Gastrocnemius medialis (tissue), 4 donors: Measurements from ENCODE around the gene OMA1. TPM values are rescaled to one million over a fixed set of nuclear protein-coding genes. Genes with fewer than 3 reads are reported as not detected.
"Not testable (repeated sequence)": the region's sequence is repeated elsewhere in the genome, so short reads cannot be mapped to it uniquely, and the experiment has no call there.

Experiments used
- ATAC-seq, 2 donors: fragments of 150-250 bp; one replicate each; pipeline ENCODE4 v1.9.1; 2016
- DNase-seq, 2 donors: peaks; one replicate each; pipeline ENCODE4 v3.0.0-alpha.2; 2019
- H3K27ac ChIP-seq, 4 donors: fragments of 200-600 bp; sonication (generic); 1 replicate in 1 of 4; 2 replicates in 3 of 4; pipeline ENCODE4 v1.5.1; 2016 to 2018; ENCODE audit warnings: mild to moderate bottlenecking in 2 of 4, moderate library complexity in 1 of 4
- H3K27me3 ChIP-seq, 3 donors: fragments of 200-600 bp; sonication (generic) in 2 of 3; 1 replicate in 1 of 3; 2 replicates in 2 of 3; pipeline versions ENCODE4 v1.5.1 to v1.6.0; 2016 to 2019; ENCODE audit warnings: mild to moderate bottlenecking in 1 of 3, moderate library complexity in 1 of 3
- H3K36me3 ChIP-seq, 2 donors: fragments of 200-600 bp; sonication (generic) in 1 of 2; one replicate each; pipeline ENCODE4 v1.5.1; 2017 to 2018
- H3K4me1 ChIP-seq, 2 donors: fragments of 200-600 bp; sonication (generic) in 1 of 2; one replicate each; pipeline ENCODE4 v1.5.1; 2016 to 2017; ENCODE audit warnings: mild to moderate bottlenecking in 2 of 2
- H3K4me3 ChIP-seq, 4 donors: fragments of 200-600 bp; sonication (generic) in 3 of 4; 1 replicate in 1 of 4; 2 replicates in 3 of 4; pipeline ENCODE4 v1.5.1; 2016 to 2019; ENCODE audit warnings: mild to moderate bottlenecking in 2 of 4
- H3K9me3 ChIP-seq, 3 donors: fragments of 200-600 bp; sonication (generic) in 2 of 3; 1 replicate in 1 of 3; 2 replicates in 2 of 3; pipeline ENCODE4 v1.5.1; 2016 to 2019
- CTCF ChIP-seq, 5 experiments: fragments of 450-650 bp in 3 of 5; fragments of 200-600 bp in 2 of 5; sonication (generic) in 2 of 5; IDR thresholded peaks in 4 of 5; conservative IDR thresholded peaks in 1 of 5; 1 replicate in 4 of 5; 2 replicates in 1 of 5; pipeline ENCODE4 v1.5.1; 2016 to 2019; ENCODE audit warnings: antibody characterized with exemption in 5 of 5, mild to moderate bottlenecking in 3 of 5, moderate library complexity in 3 of 5
- POLR2A ChIP-seq, 2 donors: fragments of 450-650 bp; IDR thresholded peaks; one replicate each; pipeline ENCODE4 v1.6.1; 2017; ENCODE audit warnings: antibody characterized with exemption in 2 of 2, mild to moderate bottlenecking in 2 of 2, moderate library complexity in 2 of 2
- in situ Hi-C, 4 donors: fragments of 200-750 bp; cut with MboI; loops; one replicate each; pipeline versions ENCODE4 v1.15.0 to v1.8.0; 2017; ENCODE audit warnings: low sequenced_read_pairs in 4 of 4
- intact Hi-C: fragments of 100-400 bp; cut with DNase I; formaldehyde crosslinking; loops from one replicate; pipeline ENCODE4 v1.15.1; 2023; ENCODE audit warnings: low total_unique reads
- total RNA-seq, 4 donors: library from RNA; depleted of rRNA; stranded (reverse); fragments of >200 nt; gene quantifications; one replicate each; pipeline versions ENCODE4 v1.1.0 to v1.2.3, GENCODE V29; 2016

OMA1 gene
- total RNA-seq, 4 donors from 2014 or later, result 11.7 to 23.7 (median 19.3) TPM

GRCh38 chr1:58538821-58539220, 7.7 kb downstream of the OMA1 start:
- DNase-seq, result no peak
- ATAC-seq, result no peak
- in situ Hi-C loops, result no loop called here
- no peaks in the 10 kb centered on the region for H3K4me1 ChIP-seq
- intact Hi-C loops, result no loop called here
- no peak for TF ChIP-seq POLR2A (IDR thresholded peaks at IDR 0.05)
- no peak for TF ChIP-seq CTCF (IDR thresholded peaks at IDR 0.05 in 4 of 5, conservative IDR thresholded peaks at IDR 0.05 in 1 of 5)
- no peaks in the 10 kb centered on the region for H3K27me3 ChIP-seq
- no peaks in the 10 kb centered on the region for H3K9me3 ChIP-seq
- peaks cover 0 to 12% of the 10 kb centered on the region in 2 donors for H3K36me3 ChIP-seq
- H3K4me3 ChIP-seq, result no peak overlapping the region
- H3K27ac ChIP-seq, result no peak overlapping the region

- in situ Hi-C loops, intact Hi-C loops, H3K27me3 ChIP-seq, H3K9me3 ChIP-seq, ATAC-seq, H3K27ac ChIP-seq, H3K4me1 ChIP-seq, H3K4me3 ChIP-seq, DNase-seq: not testable (repeated sequence)
- peaks cover 0 to 11% of the 10 kb centered on the region in 2 donors for H3K36me3 ChIP-seq
Measured at GRCh38 chr1:58531842-58532241, 14.7 kb downstream of the OMA1 start.

GRCh38 chr1:58529284-58529683, 17.2 kb downstream of the OMA1 start:
- H3K36me3 ChIP-seq, result peaks cover 0 to 23% of the 10 kb centered on the region in 2 donors
- H3K9me3 ChIP-seq, result no peaks in the 10 kb centered on the region
- TF ChIP-seq CTCF (IDR thresholded peaks at IDR 0.05 in 4 of 5, conservative IDR thresholded peaks at IDR 0.05 in 1 of 5), result no peak
- no peaks in the 10 kb centered on the region for H3K4me1 ChIP-seq
- no peak overlapping the region for H3K27ac ChIP-seq
- ATAC-seq (no peak), DNase-seq (no peak)
- in situ Hi-C loops (no loop called here), intact Hi-C loops (no loop called here)
- no peak overlapping the region for H3K4me3 ChIP-seq
- no peaks in the 10 kb centered on the region for H3K27me3 ChIP-seq

GRCh38 chr1:58528518-58528917, 18.0 kb downstream of the OMA1 start:
- Histone ChIP-seq H3K4me3 (no peak overlapping the region), H3K4me1 (no peaks in the 10 kb centered on the region), H3K27ac (no peak overlapping the region), H3K36me3 (peaks cover 0 to 23% of the 10 kb centered on the region in 2 donors), H3K27me3 (no peaks in the 10 kb centered on the region), H3K9me3 (no peaks in the 10 kb centered on the region)
- TF ChIP-seq CTCF (IDR thresholded peaks at IDR 0.05 in 4 of 5, conservative IDR thresholded peaks at IDR 0.05 in 1 of 5) (no peak), POLR2A (IDR thresholded peaks at IDR 0.05) (no peak)
- in situ Hi-C loops (no loop called here), intact Hi-C loops (no loop called here)
- DNase-seq, result no peak
- ATAC-seq, result no peak

- Histone ChIP-seq H3K4me3 (no peak overlapping the region), H3K27ac (no peak overlapping the region), H3K9me3 (no peaks in the 10 kb centered on the region), H3K27me3 (no peaks in the 10 kb centered on the region), H3K36me3 (peaks cover 0 to 21% of the 10 kb centered on the region in 2 donors), H3K4me1 (no peaks in the 10 kb centered on the region)
- TF ChIP-seq POLR2A (IDR thresholded peaks at IDR 0.05) (no peak), CTCF (IDR thresholded peaks at IDR 0.05 in 4 of 5, conservative IDR thresholded peaks at IDR 0.05 in 1 of 5) (no peak)
- in situ Hi-C loops (loop anchor here in 2 of 4 donors (25.0 kb wide), 1 partner anchor 1238 kb away; no protein-coding TSS in a partner anchor), intact Hi-C loops (no loop called here)
- DNase-seq (no peak), ATAC-seq (no peak)
Measured at GRCh38 chr1:58524353-58524945, 22.1 kb downstream of the OMA1 start.
